Esophagus (tissue), 2 donors: ENCODE measurements around the gene SPEN. TPM values are rescaled to one million over a fixed set of nuclear protein-coding genes. Genes with fewer than 3 reads are reported as not detected.
"Not testable (repeated sequence)": the region's sequence is repeated elsewhere in the genome, so short reads cannot be mapped to it uniquely, and the experiment has no call there.

Experiments used
- H3K27ac ChIP-seq, 2 donors: one replicate each; pipeline ENCODE4 v1.5.1; 2013; ENCODE audit warnings: low read depth in 2 of 2, mild to moderate bottlenecking in 2 of 2, inconsistent platforms in 1 of 2, low read length in 1 of 2, moderate library complexity in 1 of 2
- H3K27me3 ChIP-seq, 2 donors: one replicate each; pipeline ENCODE4 v1.6.1; 2013; ENCODE audit warnings: low read length in 2 of 2, control low read depth in 1 of 2, mild to moderate bottlenecking in 1 of 2; ENCODE audit not compliant: insufficient read depth in 2 of 2, control insufficient read depth in 1 of 2
- H3K36me3 ChIP-seq, 2 donors: one replicate each; pipeline ENCODE4 v1.6.1; 2013; ENCODE audit warnings: low read length in 1 of 2; ENCODE audit not compliant: control insufficient read depth in 2 of 2, insufficient read depth in 2 of 2
- H3K4me1 ChIP-seq, 2 donors: one replicate each; pipeline ENCODE4 v1.6.1; 2013; ENCODE audit warnings: low read length in 1 of 2; ENCODE audit not compliant: control insufficient read depth in 2 of 2, insufficient read depth in 2 of 2
- H3K4me3 ChIP-seq, 2 donors: one replicate each; pipeline ENCODE4 v1.5.1; 2013; ENCODE audit warnings: low read length in 2 of 2, mild to moderate bottlenecking in 2 of 2, low read depth in 1 of 2, moderate library complexity in 1 of 2
- H3K9me3 ChIP-seq, 2 donors: one replicate each; pipeline ENCODE4 v1.6.1; 2013; ENCODE audit warnings: mild to moderate bottlenecking in 2 of 2, low read depth in 1 of 2, low read length in 1 of 2, moderate library complexity in 1 of 2; ENCODE audit not compliant: control insufficient read depth in 2 of 2, insufficient read depth in 1 of 2
- WGBS, 2 donors: extraction: QIAGEN DNeasy Blood & Tissue Kit; methylation state at CpG; one replicate each; pipeline ENCODE4 v1.1.7; 2013; 5-methylcytosine and 5-hydroxymethylcytosine counted together
- polyA plus RNA-seq, 2 donors: library from polyadenylated mRNA; stranded (reverse); fragments of 200-250 nt; gene quantifications; one replicate each; pipeline ENCODE4 v1.2.3, GENCODE V29; 2013
- donor health status: healthy with polysubstance abuse.
- donor health status: Bipolar disorder and iron deficiency.

The SPEN gene
- polyA plus RNA-seq, 2 donors = 14.4 to 15.3 TPM

GRCh38 chr1:15833069-15833679, 14.3 kb upstream of the SPEN start:
- Histone ChIP-seq H3K36me3 (no peaks in the 10 kb centered on the region), H3K27me3 (no peaks in the 10 kb centered on the region), H3K4me1 (peaks cover 0 to 2% of the 10 kb centered on the region in 2 donors), H3K9me3 (no peaks in the 10 kb centered on the region), H3K27ac (peak overlapping the region; percentile 72 to 89), H3K4me3 (peak overlapping the region; percentile 25 to 62)
- WGBS, 2 donors = 27 to 37% methylated on average over 23 to 24 of the region's 24 CpGs

DNA sequence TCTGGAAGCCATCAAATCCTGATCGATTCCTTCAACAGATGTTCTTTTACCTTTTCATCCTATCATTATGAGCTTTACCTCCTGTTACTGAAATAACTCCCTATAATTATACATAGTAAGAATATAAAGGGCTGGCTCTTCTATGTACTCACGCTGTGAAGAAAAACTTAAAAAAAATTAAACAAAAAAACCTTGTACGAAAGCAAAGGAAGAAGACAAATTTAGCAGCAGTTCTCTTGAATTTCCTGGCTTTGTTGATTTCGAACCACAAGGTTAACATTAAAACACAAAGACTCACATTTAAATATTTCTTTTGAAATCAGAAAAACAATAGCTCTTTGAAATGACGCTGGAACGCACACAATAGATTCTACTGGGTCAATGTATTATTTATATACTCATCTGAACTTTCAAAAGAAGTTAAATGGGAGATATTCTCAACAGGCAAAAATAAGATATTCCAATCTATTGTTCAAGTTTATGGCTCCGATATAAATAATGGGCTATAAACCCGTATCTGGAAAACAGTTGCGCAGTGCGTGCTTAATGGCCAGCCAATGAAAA, 13.6 kb upstream of the SPEN start:
- Histone ChIP-seq H3K27me3 (no peaks in the 10 kb centered on the region), H3K36me3 (no peaks in the 10 kb centered on the region), H3K4me3 (peak overlapping the region in 1 of 2 donors; percentile 62), H3K9me3 (no peaks in the 10 kb centered on the region), H3K27ac (peak overlapping the region; percentile 100), H3K4me1 (peaks cover 0 to 2% of the 10 kb centered on the region in 2 donors)
- 0 to 1% methylated on average over 10 of the region's 10 CpGs for WGBS, 2 donors

DNA sequence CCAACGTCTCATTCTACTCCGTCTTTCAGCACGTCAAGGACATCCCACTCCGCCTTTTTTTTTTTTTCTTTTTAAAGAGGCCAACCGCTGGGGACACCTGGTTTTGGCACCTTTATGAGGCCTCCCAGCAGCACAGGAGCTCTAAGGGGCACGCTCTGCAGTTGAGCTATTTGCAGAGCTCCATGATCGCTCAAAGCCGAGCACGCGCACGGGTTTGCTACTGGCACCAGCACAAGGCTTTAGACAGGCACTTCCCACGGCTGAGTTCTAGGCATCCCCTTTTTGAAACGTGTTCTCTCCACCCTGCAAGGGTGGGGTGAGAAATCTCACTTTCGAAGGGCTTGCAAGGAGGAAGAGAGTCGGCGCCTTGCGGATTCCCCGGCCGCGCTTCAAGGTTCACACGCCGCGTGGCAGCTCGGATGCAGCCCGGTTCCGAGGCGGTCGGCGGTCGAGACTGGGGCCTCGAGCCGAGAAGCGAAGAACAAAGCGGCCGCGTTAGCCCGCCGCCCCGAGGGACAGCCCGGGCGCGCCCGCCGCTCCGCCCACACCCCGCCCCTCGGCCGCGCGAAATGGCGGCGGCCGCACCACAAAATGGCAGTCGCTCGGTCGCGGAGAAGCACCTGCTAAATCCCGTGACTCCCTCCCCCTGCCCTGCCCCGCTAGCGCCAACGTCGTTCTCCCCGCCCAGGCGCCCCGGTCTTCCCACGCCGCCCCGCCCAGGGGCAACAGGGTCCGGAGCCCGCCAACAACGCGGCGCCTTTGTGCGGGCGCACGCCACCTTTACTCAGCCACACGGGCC, 12.9 kb upstream of the SPEN start:
- H3K9me3 ChIP-seq = no peaks in the 10 kb centered on the region
- 0% methylated on average over 74 to 77 of the region's 77 CpGs for WGBS, 2 donors
- no peaks in the 10 kb centered on the region for H3K36me3 ChIP-seq
- H3K27me3 ChIP-seq = no peaks in the 10 kb centered on the region
- H3K27ac ChIP-seq = peak overlapping the region; percentile 100
- peaks cover 0 to 2% of the 10 kb centered on the region in 2 donors for H3K4me1 ChIP-seq
- peak overlapping the region; percentile 62 to 68 for H3K4me3 ChIP-seq

- WGBS, 2 donors = 0% methylated on average over 35 to 37 of the region's 37 CpGs
- Histone ChIP-seq H3K27ac (peak overlapping the region; percentile 100), H3K27me3 (no peaks in the 10 kb centered on the region), H3K36me3 (no peaks in the 10 kb centered on the region), H3K4me1 (peaks cover 0 to 2% of the 10 kb centered on the region in 2 donors), H3K9me3 (no peaks in the 10 kb centered on the region), H3K4me3 (peak overlapping the region; percentile 62 to 68)
Measured at GRCh38 chr1:15835205-15835740, 12.2 kb upstream of the SPEN start.

DNA sequence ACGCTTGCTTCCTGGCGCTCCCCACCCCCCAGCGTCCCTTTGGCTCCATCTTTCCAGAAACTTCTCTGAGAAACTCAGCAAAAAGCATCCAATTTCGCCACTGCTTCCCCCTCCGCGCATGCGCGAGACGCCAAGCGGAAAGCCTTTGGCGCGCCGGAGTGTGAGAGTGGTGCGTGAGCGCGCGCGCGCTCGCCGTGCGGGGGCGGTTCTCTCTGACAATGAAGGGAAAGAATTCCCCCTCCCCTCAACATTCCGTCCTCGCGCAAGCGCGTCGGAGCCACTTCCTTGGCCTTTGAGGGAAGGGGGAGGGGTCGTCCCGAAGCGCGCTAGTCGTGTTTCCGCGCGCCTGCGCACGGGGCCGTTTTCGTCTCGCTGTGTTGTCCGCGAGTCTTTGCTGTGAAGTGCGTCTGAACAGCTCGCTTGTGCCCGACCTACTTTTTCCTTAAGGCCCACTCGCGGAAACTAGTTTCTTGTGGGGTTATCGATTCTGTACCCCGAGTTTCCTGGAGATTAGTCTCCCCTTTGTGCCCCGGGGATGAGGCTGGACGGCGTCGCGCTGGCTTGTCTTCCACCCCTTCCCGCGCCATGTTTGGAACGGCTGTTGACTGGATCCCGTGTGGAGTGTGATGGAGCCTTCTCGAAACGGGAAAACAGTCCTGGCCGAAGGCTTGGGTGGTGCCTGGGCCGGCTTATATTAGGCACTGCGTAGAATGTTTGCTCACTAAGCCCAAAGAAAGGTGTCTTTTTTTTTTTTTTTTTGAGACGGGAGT, 11.6 kb upstream of the SPEN start:
- Histone ChIP-seq H3K36me3 (no peaks in the 10 kb centered on the region), H3K27ac (peak overlapping the region; percentile 100), H3K9me3 (no peaks in the 10 kb centered on the region), H3K27me3 (no peaks in the 10 kb centered on the region), H3K4me1 (peaks cover 0 to 2% of the 10 kb centered on the region in 2 donors), H3K4me3 (peak overlapping the region; percentile 62 to 68)
- 1 to 2% methylated on average over 66 of the region's 66 CpGs for WGBS, 2 donors

GRCh38 chr1:15836511-15836771, 11.1 kb upstream of the SPEN start:
- 69 to 71% methylated on average over 14 of the region's 14 CpGs for WGBS, 2 donors
- not testable (repeated sequence) for H3K36me3 ChIP-seq, H3K9me3 ChIP-seq, H3K27me3 ChIP-seq, H3K4me1 ChIP-seq
- H3K27ac ChIP-seq = peak overlapping the region; percentile 94 to 100
- H3K4me3 ChIP-seq = peak overlapping the region; percentile 49 to 62

DNA sequence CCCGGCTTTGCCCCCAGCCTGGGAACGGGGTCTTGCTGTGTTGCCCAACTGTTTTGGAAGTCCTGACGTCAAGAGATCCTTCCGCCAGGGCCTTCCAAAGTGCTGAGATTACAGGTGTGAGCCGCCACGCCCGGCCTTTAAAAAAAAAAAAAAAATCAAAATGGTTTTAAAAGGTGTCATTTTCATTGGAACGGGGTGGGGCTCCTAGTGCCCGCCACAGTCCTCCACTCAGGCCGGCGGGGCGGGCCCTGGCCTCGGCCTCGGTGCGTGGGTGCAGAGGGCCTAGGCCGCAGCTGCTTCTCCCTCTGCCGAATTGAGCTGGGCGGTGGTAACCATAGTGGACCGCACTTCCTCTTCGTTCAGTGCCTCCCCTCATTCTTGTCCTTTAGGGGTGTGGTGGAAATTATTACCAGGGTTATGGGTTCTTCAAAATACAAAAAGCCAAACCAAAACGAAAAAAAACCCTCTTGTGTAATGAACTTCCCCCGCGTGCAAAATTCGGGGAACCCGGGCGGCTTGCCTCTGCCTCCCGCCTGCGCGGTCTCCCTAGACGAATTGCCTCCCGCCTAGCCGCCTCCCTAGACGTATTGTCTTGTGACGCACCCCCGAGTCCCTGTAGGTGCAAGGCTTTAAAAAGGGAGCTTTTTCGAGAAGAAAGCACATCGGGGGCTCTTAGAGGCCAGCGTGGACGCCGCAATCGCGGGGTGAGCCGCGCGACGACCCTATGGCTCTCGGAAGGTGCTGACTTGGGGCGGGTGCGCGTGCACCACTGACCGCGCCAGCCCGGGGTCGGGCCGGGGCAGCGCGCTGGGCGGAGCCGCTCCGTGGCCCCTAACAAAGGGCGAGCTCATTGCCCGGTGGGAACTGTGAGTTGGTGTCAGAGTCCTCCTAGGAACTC, 10.5 kb upstream of the SPEN start:
- 62 to 68% methylated on average over 62 of the region's 62 CpGs for WGBS, 2 donors
- Histone ChIP-seq H3K4me1 (peaks cover 0 to 2% of the 10 kb centered on the region in 2 donors), H3K4me3 (peak overlapping the region in 1 of 2 donors; percentile 62), H3K36me3 (no peaks in the 10 kb centered on the region), H3K27me3 (no peaks in the 10 kb centered on the region), H3K9me3 (no peaks in the 10 kb centered on the region), H3K27ac (peak overlapping the region; percentile 94 to 100)

DNA sequence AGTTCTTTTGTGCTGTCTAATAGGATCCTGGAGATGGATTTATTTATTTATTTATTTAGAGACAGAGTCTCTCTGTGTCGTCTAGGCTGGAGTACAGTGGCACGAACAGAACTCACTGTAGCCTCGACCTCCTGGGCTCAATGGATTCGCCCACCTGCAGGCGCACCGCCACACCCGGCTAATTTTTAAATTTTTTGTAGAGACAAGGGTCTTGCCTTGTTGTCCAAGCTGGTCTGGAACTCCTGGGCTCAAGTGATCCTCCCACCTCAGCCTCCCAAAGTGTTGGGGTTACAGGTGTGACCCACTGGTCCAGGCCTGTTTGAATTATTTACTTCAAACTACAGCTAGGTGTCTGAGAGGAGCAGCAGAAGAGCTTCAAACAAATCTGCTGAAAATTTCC, 9.6 kb upstream of the SPEN start:
- Histone ChIP-seq H3K27me3 (no peaks in the 10 kb centered on the region), H3K4me3 (no peak overlapping the region), H3K4me1 (peaks cover 0 to 2% of the 10 kb centered on the region in 2 donors), H3K9me3 (no peaks in the 10 kb centered on the region), H3K27ac (no peak overlapping the region), H3K36me3 (no peaks in the 10 kb centered on the region)
- 89 to 91% methylated on average over 7 of the region's 7 CpGs for WGBS, 2 donors
